ENCODE data around the gene CPNE7.
"Not testable (repeated sequence)": the region's sequence is repeated elsewhere in the genome, so short reads cannot be mapped to it uniquely, and the experiment has no call there.

CPNE7 gene

DNA sequence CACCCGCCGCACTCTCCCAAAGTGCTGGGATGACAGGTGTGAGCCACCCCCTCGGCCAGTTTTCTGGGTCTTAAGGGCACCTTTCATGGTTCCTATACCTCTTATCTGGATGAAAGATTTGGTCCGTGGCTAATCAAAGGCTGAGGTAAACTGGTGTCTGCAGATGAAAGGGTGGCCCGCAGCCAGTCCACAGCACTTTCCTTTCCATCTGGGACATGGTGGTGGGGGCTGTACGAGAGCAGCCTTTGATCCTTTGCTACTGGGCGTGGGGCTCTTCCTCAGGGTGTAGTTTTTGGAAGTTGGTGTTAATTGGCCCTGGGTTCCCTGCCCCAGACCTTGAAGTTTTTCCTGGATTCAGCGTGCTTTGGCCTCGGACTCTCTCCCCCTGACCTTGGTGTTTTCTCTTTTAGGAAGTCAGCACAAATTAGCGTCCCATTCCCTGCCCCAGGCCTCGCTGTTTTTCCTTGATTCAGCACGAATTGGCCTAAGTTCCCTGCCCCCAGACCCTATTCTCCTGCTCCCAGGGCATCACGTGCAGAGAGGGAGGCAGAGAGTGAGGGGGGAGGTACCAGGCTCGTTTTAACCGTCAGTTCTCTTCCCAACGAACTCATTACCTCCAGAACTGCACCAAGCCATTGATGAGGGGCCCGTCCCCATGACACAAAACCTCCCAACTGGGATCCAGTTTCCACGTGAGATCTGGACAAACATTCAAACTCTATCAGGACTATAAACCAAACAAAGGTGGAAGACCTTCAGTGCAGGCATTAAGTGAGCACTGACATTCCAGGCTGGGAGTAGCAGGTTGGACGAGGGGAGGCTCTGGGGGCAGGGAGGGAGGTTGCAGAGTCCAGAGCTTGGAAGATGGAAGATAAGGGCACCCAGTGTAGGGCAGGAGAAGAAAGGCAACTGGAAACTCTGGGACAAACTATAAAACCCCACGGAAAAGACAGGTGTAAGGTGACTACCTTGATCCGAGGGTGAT, 49.5 kb downstream of the CPNE7 start:
- DNase-seq, result no peak

DNA sequence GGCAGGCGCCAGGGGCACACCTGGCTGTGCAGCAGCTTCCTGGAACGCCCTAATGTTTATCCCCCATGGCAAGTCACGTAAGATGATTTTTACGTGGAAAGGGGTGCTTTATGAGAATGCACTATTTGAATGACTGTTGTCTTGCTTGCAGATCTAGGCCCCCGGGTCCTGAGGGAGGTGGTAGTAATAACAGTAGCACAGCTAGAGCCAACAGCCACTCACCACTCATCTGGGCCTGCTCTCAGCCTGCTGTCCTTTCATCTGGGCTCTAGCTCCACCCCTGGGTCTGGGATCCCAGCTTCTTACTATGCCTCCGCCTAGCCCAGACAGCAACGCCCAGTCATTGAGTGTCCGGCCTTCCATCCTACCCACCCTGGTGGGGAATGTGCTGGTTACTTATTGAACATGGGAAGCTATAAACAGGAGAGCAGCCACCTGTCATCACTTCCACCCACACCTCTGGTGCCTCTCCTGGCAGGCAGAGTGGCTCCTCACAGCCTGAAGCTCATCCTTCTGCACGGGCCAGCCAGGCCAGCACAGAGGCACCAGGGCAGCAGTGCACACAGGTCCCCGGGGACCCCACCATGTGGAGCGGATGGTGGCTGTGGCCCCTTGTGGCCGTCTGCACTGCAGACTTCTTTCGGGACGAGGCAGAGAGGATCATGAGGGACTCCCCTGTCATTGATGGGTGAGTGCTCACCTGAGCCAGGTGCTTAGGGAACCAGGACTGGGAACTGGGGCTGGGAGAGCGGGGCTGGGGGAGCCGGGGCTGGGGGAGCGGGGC, 54.5 kb downstream of the CPNE7 start:
- no peak for DNase-seq

DNA sequence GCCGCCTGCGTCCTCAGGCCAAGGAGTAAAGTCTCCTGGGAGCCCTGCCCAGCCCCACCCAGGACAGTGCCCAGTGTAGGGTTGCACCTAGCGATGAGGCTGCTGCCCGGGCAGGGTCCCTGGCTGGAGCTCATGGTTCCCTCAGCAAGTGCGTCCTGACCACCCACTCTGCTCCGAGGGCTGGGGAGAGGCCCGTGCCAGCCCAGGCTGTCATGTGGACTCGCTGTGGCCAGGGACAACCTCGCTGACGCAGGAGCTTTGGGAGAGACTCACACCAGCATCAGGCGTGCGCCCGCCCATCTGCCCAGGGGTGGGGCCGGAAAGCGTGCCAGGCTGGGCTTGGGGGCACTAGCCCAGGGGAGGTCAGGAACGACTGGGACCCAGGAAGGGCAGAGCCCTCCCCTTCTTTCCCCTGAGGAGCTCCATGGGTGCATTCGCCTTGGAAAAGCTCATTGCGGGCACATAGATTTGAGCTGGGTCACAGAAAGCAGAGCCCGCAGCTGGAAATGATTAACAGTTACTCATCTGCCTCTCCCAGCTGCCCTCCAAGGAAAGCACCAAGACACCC, 57.6 kb downstream of the CPNE7 start:
- DNase-seq, result peak; percentile 70

DNA sequence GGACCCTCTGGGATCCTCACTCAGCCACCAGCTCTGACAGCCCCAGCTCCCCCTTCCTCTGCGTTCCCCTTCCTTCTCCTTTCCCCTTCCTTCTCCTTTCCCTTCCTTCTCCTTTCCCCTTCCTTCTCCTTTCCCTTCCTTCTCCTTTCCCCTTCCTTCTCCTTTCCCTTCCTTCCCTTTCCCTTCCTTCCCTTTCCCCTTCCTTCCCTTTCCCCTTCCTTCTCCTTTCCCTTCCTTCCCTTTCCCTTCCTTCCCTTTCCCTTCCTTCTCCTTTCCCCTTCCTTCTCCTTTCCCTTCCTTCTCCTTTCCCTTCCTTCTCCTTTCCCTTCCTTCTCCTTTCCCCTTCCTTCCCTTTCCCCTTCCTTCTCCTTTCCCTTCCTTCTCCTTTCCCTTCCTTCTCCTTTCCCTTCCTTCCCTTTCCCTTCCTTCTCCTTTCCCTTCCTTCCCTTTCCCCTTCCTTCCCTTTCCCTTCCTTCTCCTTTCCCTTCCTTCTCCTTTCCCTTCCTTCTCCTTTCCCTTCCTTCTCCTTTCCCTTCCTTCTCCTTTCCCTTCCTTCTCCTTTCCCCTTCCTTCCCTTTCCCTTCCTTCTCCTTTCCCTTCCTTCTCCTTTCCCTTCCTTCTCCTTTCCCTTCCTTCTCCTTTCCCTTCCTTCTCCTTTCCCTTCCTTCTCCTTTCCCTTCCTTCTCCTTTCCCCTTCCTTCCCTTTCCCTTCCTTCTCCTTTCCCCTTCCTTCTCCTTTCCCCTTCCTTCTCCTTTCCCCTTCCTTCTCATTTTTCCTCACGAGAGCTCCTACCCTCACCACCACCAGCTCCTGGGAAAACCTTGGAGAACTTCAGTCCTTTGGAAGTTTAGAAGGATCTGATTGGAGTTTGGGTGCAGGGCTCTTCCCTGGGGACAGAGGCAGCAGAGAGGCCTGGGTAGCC, 59.2 kb downstream of the CPNE7 start:
- DNase-seq, result not testable (repeated sequence)

DNA sequence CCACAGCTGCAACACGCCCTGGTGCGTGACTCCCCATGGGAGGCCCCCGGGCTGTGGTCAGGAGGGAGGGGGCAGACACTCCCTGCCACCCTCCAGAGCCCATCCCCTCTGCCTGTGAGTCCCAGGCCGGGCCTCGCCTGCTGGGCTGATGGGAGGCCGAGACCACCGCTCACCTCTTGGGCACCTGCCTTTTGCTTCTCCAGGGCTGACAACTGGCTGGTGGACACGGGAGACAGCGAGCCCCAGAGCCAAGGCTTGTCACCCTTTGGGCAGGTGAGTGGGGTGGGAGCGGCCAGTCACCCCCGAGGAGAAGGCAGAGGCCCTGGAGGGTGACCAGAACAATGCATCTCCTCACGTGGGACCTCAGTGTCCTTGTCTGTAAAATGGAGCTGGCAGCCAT, 61.1 kb downstream of the CPNE7 start:
- no peak for DNase-seq

DNA sequence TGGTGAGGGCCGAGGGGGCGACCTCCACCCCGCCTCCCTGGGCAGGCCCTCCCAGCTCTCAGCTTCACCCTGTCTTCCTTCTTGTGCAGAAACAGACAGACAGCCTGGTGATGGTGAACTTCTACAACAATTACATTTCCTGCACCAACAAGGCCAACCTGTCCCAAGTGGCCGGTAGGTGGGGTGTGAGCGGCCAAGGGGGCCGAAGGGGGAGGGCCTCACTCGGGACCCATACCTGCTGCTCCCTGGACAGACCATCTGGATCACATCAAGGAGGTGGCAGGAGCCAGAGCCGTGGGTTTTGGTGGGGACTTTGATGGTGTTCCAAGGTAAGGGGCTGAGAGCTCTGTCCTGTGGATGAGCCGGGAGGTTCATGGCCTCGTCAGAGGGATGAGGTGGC, 61.8 kb downstream of the CPNE7 start:
- DNase-seq, result no peak

DNA sequence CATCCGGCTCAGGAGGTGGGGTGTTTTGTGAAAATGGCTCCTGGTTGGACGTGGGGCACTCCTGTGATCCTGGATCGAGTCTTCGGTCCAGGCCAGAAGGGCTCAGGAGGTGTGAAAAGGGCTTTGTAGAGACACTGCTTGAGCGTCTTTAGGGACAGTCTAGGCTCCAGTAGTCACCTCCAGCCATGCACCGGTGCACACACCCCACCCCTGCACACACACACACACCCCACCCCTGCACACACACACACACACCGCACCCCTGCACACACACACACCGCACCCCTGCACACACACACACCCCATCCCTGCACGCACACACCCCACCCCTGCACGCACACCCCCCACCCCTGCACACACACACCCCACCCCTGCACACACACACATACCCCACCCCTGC, 62.9 kb downstream of the CPNE7 start:
- no peak for DNase-seq

DNA sequence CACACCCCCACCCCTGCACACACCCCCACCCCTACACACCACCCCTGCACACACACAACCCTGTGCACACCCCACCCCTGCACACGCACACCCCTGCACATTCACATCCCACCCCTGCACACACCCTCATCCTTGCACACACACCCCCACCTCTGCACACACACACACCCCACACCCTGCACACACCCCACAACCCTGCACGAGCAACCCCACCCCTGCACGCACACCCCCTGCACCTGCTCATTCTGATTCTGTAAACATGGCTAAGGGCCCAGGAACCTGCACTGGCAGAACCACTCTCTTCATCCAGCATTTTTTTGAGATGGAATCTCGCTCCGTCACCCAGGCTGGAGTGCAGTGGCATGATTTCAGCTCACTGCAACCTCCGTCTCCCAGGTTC, 63.8 kb downstream of the CPNE7 start:
- DNase-seq, result no peak

DNA sequence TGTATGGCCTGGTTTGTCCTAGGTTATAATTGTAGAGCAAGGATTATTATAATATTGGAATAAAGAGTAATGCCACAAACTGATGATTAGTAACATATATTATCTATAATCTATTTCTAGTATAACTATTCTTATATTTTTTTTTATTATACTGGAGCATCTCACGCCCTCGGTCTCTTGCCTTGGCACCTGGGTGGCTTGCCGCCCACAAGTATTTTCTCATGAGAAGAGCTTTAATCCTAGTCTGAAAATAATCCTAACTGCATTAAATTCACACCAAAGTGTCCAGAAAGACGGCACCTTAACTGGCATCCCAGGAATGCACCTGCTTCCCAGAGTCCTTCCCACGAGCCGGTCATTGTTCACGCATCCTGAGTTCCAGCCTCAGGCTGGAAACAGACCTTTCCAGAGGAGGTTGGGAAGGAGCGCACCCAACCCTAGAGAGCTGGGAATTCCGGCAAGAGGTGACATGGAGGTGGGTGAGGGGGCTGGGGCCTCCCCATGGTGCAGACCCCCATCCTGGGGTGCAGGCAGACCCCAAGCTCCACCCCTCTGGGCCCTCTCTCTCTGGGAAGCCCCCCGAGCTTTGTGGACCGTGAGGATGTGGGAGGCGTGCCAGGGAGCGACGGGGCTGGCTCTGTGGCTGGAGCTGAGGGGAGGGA, 66.0 kb downstream of the CPNE7 start:
- DNase-seq, result no peak

DNA sequence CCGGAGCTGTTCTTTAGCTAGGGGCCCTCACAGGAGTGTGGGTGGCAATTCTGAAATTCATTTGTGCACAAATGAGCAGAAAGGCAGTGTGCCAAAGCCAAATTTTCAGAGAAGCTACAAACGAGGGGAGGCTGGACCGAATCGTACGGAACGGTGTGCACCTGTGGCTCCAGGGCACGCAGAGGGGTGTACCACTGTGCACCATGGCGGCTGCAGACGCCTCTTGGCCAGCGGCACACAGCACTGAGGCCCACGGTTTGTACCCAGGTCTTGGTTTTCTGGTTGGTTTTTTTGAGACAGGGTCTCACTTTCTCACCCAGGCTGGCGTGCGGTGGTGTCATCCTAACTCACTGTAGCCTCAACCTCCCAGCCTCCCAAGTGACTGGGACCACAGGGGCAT, 67.0 kb downstream of the CPNE7 start:
- DNase-seq, result no peak

DNA sequence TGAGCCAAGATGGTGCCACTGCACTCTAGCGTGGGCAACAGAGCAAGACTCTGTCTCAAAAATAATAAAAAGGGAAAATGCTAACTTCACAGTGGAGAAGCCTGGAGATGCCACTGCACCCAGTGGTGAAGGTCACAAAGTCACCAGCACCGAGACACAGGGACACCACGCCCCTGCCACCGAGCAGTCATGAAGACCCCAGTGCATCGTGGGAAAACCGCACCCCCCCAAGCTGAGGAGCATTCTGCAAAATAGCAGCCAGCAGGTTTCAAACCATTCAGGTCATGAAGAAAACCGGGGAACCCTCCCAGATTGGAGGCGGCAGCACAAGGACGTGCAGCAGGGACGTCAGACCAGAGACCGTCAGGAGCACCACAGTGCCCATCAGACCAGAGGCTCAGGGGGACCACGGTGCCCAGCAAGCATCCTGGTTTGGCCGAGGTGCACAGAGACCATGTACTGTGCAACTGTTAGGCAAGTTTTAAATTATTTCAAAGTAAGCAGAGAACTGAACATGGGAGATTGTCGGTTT, 68.3 kb downstream of the CPNE7 start:
- DNase-seq, result no peak

DNA sequence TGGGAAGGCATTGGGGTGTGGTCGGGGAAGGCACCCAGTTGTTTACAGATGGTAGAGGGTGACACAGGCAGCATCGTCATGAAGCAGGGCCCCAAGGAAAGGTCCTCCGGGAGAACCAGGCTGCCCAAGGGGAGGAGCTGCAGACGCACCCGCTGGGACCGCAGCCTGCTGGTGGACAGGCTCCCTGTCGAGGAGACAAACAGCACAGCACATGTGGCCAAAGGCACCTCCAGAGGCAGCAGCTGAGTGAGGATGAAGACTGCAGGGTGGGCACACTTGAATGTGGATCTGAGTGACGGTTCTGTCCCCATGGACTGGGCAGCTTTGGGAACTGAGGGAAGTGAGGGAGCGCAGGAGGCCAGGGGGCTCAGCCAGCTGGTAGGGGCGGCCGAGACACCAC, 69.6 kb downstream of the CPNE7 start:
- DNase-seq, result no peak

DNA sequence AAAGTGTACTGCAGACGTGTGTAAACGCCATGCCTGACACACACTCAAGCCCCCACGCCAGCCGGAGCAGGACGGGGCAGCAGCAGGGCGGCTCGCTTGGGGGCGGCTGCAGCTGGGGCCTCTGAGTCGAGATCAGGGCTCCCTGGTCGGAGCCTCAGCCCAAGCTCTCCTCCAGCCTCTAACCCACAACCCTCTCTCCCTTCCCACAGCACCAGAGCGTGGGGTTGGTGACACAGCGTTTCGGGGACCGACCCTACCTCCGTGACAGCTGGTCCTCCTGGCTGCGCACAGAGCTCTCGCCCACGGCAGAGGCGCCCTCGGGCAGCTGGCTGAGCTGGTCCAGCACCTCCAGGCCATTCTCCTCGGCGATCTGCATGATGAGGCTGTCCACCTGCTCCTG, 70.7 kb downstream of the CPNE7 start:
- no peak for DNase-seq

Data from fibroblast of upper back skin (primary cell).